NCI-H1417 treated with DMSO at 0.1 percent for 48 hours (cell line): ENCODE measurements around the gene CHD2.
"Not testable (repeated sequence)": the region's sequence is repeated elsewhere in the genome, so short reads cannot be mapped to it uniquely, and the experiment has no call there.

Experiments
- DNase-seq: peaks from one replicate; lab custom pipeline; 2025; lab: John Stamatoyannopoulos, UW

CHD2 gene

DNA sequence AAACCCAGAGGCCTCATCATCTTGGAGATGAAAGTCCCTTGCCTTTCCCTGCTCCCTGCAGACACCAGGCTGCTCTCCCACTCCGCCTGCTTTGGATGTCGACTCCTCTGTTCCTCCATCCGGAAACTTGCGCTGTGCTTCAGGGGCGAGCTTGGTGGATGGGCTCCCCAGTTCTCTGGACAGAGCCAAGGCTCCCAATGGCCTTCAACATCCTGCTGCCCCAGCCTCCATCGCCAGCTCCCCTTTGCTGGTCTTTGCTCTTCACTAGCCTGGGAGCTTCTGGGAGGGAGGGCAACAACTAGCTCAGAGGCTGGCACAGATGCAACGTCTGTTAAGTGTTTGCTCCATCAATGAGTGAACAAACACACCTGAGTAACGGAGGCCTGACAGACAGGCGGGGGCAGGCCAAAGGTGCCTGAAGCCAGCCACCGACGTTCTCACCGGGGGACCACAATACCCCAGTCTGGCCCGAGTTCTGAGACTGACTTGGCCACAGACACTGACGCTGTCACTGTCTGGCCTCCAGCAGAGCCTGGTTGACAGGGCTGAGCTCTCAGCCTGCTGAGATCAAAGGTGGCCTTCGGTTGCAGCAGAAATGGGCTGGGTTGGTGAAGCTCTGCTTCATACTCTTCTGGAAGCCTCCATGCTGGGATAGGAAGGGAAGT, 149.9 kb downstream of the CHD2 start:
- DNase-seq, result no peak

DNA sequence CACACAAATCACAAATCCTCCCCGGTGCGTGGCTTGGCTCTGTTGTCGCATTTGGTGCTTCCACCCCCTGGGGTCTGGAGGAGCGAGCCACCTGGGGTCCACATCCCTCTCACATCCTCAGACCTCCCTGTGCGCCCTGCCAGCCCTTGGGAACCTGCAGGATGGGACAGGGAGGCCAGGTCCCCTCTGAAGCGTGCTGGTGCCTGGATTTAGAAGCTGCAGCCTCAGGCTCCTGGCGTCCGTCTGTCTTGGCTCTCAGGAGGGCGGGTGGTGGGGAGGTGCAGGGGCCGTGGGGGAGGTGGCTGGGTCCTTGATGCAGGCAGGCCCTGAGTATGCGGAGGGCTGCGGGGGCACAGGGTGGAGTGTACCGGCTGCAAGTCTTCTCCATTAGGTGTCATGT, 150.5 kb downstream of the CHD2 start:
- no peak for DNase-seq

DNA sequence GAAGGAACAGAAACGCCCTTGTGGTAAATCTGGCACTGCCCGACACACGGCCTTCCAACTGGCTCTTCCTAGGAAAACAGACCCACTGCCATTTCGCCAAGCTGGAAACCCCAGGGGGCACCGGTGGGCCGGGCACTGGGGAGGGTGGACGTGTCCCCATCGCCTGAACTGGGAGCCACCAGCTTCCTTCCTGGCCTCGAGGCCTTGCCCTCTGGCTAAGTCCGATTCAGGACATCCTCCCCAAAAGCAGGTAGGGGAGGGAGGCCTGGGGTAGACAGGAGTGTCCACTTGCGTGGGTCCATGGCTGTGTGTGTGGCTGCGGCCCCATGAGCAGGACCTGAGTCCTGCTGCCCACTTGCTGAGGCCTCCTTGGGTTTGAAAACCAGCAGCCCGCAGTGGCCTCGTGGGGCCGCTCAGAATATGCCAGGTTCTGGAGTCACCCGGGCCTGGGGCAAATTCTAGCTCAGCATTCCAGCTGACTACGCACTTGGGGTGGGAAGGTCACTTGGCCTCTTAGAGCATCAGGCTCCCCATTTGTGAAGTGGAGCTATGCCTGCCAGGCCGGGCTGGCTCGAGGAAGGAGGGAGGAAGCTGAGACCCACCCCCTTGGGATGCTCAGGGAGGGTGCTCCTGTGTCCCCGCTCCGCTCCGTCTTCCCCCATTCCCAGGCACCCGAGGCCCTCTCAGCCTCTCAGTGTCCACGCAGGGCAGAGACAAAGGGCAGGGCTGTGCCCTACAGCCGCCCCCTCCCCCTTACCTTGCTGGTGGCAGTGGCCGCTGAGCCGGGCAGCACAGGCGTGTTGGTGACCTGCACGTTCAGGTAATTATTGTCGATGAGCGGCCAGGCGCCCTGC, 151.3 kb downstream of the CHD2 start:
- DNase-seq, result no peak

DNA sequence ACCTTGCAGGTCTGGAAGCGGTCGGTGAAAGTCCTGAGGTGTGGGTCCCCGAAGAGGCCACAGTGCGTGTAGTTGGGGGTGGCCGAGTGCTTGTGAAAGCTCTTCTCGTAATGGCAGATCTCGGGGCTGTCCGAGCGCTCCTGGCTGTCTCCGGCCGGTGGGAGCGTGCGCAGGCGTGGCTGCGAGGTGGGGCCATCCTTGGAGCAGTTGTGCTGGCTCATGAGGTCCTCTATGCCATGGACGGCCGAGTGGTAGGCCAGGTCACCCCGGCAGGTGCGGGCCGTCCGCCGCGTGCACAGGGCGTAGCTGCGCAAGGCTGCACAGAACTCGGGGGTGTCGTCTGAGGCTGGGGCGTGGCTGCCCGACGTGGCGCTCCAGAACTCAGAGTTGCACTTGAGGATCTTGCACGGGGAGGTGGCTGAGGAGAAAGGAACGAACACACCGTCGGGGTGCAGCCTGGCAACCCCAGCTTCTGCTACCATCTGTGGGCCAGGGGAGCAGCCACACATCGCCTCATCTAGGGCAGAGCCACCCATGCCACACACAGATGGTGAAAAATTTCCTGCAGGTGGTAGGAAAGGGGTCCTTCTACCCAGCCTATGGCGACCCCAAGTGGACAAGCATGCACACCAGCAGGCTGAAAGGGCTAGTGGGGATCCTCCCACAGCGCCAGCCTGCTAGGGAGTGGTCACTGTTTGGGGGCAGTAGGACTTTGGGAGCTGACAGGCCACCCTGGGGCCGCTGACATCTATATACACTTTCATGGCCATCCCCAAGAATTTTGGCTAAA, 152.2 kb downstream of the CHD2 start:
- no peak for DNase-seq

DNA sequence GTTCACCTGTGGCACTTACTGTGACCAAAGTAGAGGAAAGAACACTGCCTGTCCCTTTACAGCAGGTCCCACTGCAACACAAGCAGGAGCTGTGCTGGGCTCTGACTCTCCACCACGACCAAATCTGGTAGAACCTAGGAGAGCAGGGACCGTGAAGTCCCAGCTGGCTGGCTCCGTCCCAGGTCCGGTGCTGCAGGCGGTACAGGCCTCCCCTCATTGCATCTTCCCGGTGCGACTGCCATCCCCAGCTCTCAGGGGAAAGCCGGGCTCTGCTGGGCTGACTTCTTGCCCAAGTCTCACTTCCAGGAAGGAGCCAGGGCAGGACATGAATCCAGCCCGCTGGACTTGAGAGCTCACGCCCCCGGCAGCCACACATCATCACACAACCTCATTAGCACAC, 155.1 kb downstream of the CHD2 start:
- no peak for DNase-seq

DNA sequence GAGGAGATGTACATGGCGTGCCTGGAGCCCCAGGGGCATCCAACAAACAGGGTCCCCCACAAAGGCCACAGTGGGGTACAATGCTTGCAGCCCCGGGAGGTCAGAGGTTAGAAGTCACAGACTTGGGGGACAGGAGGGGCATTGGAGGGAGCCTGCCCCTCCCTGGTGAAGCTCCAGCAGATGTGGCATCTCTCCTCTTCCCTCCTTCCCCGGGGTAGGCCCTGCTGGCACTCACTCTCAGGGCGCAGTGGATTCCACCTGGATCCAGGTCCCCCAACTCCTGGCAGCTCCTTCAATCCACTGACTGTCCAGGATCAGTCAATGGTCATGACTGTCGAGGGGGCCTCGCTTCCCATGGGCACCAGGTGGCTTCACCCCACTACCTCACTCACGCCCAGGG, 156.7 kb downstream of the CHD2 start:
- no peak for DNase-seq

DNA sequence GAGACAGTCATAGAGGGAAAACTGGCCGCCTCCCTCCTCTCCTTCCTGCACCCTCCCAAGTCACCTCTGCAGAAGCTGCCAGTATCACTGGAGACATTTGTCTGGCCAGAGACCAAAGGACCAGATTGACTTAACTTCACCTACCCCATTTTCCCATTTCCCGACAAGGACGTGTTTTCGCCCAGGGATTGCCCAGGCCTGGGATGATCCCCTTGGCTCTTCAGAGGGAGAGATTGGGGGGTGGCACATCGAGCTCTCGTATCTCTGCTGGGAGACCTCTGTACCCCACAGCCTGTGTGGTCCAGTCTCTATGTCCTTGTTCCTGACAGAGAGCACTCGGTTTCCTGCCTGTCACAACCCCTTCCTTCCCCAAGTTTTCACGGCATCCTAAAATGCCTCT, 157.5 kb downstream of the CHD2 start:
- DNase-seq, result no peak

DNA sequence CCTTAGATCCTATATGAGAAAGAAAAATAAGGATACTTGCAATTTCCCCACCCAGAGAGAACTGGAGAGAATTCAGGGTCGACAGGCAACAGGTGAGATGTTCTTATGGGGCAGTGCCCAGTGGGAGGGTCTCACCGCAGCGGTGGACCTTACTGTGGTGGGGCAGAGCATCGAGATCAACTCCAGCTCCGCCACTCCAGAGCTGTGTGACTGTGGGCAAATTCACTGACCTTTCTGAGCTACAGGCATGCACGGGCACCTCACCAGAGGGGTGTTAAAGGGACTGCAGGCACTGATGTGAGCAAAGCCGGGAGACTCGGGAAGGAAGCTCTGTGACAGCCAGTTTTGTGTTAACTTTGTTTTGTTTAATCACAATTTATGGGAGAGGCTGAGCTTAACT, 158.0 kb downstream of the CHD2 start:
- DNase-seq, result no peak

DNA sequence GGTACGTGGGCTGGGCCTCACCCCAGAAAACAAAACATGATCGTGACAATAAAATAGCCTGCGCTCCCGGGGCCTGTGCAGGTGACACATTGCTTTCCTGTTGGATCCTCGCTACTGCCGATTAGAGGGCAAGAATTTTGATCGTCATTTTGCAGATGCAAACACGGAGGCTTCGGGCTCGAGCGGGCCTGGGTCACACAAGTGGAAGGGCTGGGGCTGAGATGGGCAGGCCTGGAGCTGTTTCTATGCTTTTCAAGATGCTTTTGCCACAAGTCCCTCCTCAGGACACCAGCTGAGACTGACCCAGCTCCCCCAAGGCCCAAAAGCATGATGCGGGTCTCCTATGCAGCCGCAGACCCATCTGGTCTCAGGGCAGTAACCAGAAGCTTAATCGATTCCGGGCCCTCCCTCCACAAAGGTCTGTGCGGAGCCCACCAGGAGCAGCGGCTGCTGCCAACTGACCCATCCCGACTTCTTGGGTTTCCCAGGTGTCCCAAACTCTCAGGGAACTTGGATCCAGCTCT, 158.8 kb downstream of the CHD2 start:
- no peak for DNase-seq

DNA sequence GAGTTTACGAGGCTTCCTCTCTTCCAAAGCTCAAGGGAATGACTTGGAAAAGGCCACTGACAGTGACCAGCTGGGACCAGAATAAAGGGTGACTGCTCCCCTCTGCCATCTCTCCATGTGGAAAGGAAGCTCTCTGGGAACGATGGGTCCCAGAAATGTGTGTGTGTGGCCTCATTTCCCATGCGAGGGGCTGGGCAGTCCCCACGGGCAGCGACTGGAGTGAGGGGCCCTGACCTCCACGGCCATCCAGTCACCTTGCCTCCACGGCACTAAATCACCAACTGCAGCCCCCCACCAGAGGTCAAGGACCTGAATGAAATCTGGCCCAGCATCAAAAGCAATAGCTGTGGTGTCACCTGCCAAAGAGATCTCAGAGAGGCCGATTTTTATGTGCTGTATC, 159.3 kb downstream of the CHD2 start:
- DNase-seq, result no peak

DNA sequence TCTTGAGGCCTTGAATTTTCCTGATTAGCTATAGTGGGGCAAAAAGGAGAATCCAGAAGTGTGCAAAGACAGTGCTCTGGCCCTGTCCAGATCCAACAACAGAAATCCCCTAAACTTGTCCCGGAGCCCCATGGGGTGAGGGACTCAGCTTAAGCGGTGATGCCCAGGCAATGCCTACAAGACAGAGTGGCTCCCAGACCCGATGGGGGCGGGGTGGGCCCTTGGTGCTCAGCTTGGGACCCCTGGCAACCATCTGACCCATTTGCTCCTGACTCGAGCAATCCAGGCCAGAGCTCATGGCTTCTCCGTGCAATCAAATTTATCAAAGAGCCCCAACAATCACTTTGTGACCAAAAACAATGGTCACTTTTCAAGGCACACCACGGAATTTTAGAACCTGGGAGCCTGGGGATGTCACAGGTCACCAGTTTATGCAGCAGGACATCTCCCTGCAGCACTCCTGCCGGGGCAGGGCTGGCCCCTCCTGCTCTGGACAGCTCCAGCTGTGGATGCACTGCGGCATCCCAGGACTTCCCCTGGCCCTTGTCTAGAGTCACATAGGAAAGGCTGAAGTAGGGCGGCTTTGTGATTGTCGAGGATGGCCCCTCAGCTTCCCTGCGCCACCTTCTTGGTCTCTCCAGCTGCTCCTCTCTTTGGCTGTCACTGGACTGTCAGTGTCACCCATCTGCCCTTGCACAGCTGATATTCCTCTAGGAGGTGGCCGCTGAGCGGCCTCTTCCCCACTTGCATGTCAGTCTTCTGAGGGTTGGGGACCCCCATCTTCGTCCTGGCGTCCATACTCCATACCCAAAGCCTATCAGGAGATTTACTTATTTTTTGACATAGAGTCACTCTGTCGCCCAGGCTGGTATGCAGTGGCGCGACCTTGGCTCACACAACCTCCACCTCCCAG, 160.5 kb downstream of the CHD2 start:
- DNase-seq, result no peak

DNA sequence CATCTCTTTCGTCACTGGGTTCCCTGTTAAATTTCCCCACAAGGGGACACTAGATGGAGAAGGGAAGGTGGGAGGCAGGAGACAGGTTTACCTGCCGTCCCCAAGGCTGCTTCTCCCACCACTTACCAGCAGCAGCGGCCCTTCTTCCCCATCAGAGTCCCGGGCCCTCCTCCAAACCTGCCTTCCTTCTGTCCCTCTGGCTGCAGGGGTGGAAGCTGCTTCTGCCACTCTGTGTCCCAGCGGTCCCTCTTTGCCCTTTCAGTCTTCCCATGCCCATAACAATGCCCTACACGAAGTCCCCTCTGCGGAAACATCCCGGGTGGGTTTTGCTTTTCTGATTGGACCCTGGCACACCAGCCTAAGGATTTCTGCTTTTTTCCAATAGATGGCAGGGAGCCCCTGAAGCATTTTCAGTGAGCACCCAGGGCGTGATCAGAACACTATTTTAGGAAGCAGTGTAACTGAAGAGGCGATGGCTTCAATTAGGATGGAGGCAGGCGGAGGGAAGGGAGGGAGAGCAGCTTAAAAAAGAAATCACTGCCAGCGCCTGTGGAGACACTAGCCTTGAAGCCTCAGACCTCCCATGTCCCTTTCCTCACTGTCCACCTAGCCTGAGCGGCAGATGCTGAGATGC, 162.6 kb downstream of the CHD2 start:
- DNase-seq, result not testable (repeated sequence)

DNA sequence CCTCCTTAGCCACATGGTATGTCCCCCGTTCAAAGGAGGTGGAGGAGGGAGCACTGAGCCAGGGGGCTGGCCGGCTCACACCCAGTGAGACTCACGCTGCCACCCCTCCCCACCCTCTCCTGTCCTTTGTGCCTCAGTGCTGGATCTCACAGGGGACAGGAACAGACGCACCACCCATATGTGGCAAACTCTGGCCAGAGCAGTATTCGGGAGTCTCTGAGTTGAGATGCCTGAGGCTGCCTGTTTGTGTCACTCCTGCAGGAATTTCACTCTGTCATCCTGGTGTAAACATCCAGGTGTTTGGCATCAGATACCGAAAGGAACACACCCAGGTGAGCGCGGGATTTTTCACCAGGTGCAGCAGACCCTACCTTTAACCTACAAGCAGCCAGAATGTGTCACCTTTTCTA, 163.1 kb downstream of the CHD2 start:
- DNase-seq, result no peak

DNA sequence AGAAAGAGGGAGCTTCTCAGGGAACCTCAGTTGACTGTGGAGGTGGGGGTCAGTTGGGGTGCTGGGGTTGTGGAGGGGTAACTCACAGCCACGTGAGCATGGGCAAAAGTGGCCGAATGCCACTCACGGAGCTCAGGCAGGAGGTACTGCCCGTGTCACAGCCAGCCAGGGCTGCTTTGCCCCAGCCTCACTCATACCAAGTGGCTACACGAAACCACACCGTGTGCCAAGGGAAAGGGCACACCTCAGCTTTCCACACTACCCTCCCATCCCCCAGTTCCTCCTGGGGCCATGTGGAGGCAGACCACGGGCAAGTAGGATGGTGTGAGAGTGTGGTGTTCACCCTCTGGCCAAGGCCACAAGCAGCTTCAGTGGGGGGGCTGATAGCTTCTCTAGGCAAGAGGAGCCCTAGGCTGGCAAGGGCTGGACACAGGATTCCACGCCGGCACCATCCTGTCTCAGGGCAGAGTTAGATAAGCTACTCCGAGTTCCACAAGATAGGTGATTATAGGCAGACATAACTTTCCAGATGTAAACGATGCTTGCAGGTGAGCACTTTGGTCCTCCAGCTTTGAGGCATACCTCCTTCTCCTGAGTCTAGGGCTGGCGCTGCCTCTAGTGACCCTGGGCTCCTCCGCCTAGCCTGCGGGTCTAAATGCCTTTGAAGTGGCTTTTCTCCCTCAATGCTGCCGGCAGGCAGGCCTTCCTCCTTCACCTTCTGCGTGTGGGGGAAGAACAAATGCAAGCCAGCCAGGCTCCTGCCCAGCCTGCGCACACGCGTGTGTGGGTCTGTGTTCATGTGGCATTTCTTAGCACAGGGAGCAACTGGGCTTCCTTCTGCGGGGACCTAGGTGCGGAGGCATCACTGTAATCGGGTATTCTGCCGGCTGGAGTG, 163.9 kb downstream of the CHD2 start:
- DNase-seq, result no peak

DNA sequence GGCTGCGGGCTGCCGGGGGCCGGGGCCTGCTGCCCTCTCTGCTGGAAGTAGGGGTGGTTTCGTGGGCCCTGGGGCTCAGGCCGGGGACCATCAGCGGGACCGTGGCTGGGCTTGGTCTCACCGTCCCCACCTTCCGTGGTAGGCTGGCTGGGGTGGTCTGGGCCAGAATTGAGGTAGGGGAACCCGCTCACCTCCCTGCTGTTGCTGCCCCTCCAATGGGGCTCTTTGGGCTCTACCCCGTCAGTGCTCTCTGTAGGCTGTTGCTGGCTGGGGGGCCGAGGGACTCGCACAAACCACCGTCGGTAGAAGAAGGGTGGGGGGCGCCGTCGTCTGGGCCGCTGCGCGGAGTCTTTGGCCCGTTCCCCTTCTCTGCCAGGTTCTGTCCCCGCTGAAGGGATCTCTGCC, 165.5 kb downstream of the CHD2 start:
- no peak for DNase-seq

DNA sequence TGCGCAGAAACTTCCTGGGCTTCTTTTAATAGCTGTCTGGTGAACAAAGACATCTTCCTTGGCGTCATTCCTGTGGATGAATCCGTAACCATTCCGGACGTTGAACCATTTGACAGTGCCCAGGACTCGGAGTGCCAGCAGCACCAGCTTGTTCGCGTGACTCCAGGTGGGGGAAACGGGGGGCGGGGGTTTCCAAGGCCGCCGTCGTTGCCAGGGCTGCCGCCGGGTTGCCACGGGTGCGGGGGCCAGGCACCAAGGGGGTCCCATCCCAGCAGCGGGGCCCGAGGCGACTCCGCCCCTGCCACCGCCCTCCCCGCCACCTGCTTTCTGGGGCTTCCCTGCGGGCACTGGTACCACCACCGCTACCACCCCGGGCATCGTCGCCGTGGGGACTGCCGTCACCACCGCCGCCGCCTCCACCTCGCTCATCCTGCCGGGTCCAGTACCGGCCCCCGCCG, 166.1 kb downstream of the CHD2 start:
- no peak for DNase-seq

DNA sequence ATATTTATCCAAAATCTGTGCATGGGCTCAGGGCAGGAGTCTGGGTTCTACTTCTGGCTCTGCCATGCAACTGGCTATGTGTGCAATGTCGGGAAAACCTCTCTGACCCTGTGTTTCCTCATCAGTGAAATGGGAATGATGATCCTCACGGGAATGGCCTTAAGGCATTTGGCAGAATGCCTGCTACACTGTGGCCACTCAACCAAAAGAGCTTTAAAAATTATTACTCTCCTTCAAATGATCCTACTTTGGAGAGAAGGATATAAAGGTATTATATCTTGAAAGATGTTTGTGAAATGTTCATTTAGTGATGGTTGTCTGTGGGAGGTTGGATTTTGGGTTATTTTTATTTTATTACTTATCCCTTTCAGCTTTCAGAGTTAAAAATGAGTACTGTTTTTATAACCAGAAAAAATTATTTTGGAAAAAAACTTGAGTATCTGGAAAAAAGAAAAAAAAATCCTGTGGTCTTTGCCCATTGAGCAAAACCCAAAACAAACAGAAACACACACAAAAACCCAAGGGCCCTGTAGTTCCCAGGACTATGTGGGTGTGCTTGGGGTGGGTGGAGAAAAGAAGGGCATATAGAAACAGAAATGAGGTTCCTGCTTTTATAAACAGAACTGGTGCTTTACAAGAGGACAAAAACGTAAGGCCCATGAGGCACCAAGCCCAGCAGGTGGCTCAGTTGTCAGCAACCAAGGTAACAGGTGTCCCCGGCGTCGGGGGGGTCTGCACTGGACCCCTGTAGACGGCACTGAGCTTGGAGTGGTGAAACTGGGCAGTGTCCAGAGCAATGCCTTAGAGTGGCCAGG, 166.9 kb downstream of the CHD2 start:
- no peak for DNase-seq

DNA sequence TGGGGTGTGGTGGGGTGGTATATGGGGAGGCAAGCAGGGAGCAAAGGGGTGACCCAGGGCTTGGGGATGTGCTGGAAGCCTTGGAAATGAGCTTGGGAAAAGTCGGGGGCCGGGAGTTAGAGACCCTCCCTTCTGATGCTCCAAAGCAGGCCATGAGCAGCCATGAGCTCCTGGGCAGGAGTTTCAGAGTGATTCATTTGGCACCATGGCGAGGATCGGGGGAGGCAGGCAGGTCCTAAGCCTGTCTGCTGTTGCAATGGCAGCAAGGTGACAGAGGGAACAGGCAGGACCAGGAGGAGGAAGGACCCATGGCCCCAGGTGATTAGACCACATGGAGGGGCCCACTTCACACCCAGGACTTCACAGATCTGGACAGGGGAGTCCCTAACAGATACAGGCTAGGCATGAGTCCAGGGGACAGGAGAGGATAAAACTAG, 167.5 kb downstream of the CHD2 start:
- no peak for DNase-seq
